OCI-LY7 (cell line): ENCODE results near the gene RHOT2. TPM values are rescaled to one million over a fixed set of nuclear protein-coding genes. Genes with fewer than 3 reads are reported as not detected.

Source experiments
- BruUV-seq: library from RNA; stranded (reverse); fragments of 400-500 nt; replicated peaks from 2 replicates; lab custom pipeline; 2021; lab: Mats Ljungman, UMichigan
- CTCF ChIA-PET: fragments of 300-600 bp; sonication (Branson Sonifier 250); formaldehyde crosslinking; loops from one replicate; lab custom pipeline; 2022; ENCODE audit warnings: antibody characterized with exemption; ENCODE audit not compliant: unreplicated experiment; lab: Charles Lee
- POLR2A ChIA-PET: fragments of 300-600 bp; sonication (Branson Sonifier 250); formaldehyde crosslinking; loops from one replicate; lab custom pipeline; 2022; ENCODE audit warnings: antibody characterized with exemption; lab: Charles Lee
- DNase-seq: peaks from one replicate; pipeline ENCODE4 v3.0.0-alpha.2; 2015; ENCODE audit warnings: low spot score
- H2AFZ ChIP-seq: fragments of 200-600 bp; sonication (generic), shearing (Covaris generic); 2 replicates; pipeline ENCODE4 v1.6.1; 2014; ENCODE audit warnings: mild to moderate bottlenecking, antibody characterized with exemption, low read length, moderate library complexity
- H3K27ac ChIP-seq: fragments of 200-600 bp; sonication (generic); 2 replicates; pipeline ENCODE4 v1.5.1; 2014; ENCODE audit warnings: mixed run types, low read depth, mild to moderate bottlenecking, moderate library complexity, low read length, inconsistent platforms; ENCODE audit not compliant: poor library complexity, severe bottlenecking
- H3K36me3 ChIP-seq: fragments of 200-600 bp; sonication (generic); 2 replicates; pipeline ENCODE4 v1.6.1; 2014; ENCODE audit warnings: mild to moderate bottlenecking, antibody characterized with exemption, low read length, moderate library complexity, mixed read lengths; ENCODE audit not compliant: insufficient read depth
- H3K4me1 ChIP-seq: fragments of 200-600 bp; sonication (generic); 2 replicates; pipeline ENCODE4 v1.5.1; 2014; ENCODE audit warnings: mild to moderate bottlenecking, low read length; ENCODE audit not compliant: insufficient read depth, poor library complexity, severe bottlenecking
- H3K4me2 ChIP-seq: fragments of 200-600 bp; sonication (generic); 2 replicates; pipeline ENCODE4 v1.6.1; 2014; ENCODE audit warnings: mild to moderate bottlenecking, low read length
- H3K4me3 ChIP-seq: fragments of 200-600 bp; sonication (generic); 2 replicates; pipeline ENCODE4 v1.5.1; 2014; ENCODE audit warnings: mild to moderate bottlenecking, low read depth, low read length; ENCODE audit not compliant: poor library complexity, severe bottlenecking
- H3K79me2 ChIP-seq: fragments of 200-600 bp; sonication (generic); 2 replicates; pipeline ENCODE4 v1.6.1; 2016; ENCODE audit warnings: low read depth, mild to moderate bottlenecking, low read length, moderate library complexity, mixed read lengths; ENCODE audit not compliant: insufficient read depth
- H3K9me2 ChIP-seq: fragments of 200-600 bp; sonication (generic); 2 replicates; pipeline ENCODE4 v1.6.1; 2016; ENCODE audit warnings: mild to moderate bottlenecking, low read length, mixed read lengths; ENCODE audit not compliant: insufficient read depth
- H3K9me3 ChIP-seq: fragments of 200-600 bp; sonication (generic); 2 replicates; pipeline ENCODE4 v1.6.1; 2014; ENCODE audit warnings: mild to moderate bottlenecking, mixed run types, low read length, mixed read lengths
- H4K20me1 ChIP-seq: fragments of 200-600 bp; sonication (generic); 2 replicates; pipeline ENCODE4 v1.6.1; 2014; ENCODE audit warnings: mild to moderate bottlenecking, antibody characterized with exemption, low read length, moderate library complexity, mixed read lengths; ENCODE audit not compliant: insufficient read depth
- EZH2phosphoT487 ChIP-seq: fragments of 200-600 bp; sonication (generic); IDR thresholded peaks from 2 replicates; pipeline ENCODE4 v1.6.1; 2018; ENCODE audit warnings: low read depth, borderline replicate concordance, mild to moderate bottlenecking, mixed run types, antibody characterized with exemption, low read length, moderate library complexity, mixed read lengths
- intact Hi-C: fragments of 100-400 bp; cut with micrococcal nuclease; formaldehyde crosslinking; loops from one replicate; pipeline ENCODE4 v1.10.0; 2022; ENCODE audit not compliant: unreplicated experiment
- total RNA-seq, 2 experiments: library from RNA; depleted of rRNA in 1 of 2; stranded (reverse); fragments of >200 nt in 1 of 2; shearing (Covaris generic) in 1 of 2; gene quantifications; 2 replicates each; pipeline ENCODE4 v1.2.3, GENCODE V29; 2014 to 2022
- TF ChIP-seq, protein P1 (sequence below): fragments of 200-600 bp; sonication (generic); conservative IDR thresholded peaks from 2 replicates; pipeline ENCODE4 v1.5.1; 2014; ENCODE audit warnings: mild to moderate bottlenecking, antibody characterized with exemption, low read length, moderate library complexity, mixed read lengths

Gene RHOT2
- total RNA-seq, 2 experiments from 2014 or later: 133 to 136 TPM

DNA sequence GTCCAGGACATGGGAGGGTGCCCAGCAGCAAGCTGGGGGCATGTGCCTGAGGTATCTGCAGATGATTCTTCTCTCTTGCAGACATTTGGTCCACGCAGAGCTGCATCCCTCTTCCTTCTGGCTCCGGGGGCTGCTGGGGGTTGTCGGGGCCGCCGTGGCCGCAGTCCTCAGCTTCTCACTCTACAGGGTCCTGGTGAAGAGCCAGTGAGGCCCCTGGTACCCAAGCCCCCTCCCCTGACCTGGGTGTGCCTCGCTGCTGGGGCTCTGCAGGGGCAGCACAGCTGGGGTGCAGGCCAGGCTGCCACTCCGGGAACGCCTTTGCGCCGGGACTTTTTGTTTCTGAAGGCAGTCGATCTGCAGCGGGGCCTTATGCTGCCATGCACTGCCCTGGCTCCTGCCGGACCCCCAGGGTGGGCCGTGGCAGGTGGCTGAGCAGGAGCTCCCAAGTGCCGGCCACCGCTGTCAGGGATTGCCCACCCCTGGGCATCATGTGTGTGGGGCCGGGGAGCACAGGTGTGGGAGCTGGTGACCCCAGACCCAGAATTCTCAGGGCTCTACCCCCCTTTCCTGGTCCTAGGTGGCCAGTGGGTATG lies 5.6 kb downstream of the RHOT2 start:
- Histone ChIP-seq H3K4me3 (no peak overlapping the region), H3K27ac (no peak overlapping the region), H2AFZ (no peak overlapping the region), H3K36me3 (peaks cover 45% of the 10 kb centered on the region), H3K79me2 (peaks cover 7% of the 10 kb centered on the region; the same call in 1 of the 2 replicates), H3K9me2 (no peaks in the 10 kb centered on the region), H3K4me1 (peaks cover 14% of the 10 kb centered on the region), H3K4me2 (no peak overlapping the region), H4K20me1 (no peaks in the 10 kb centered on the region; the same call in 1 of the 2 replicates), H3K9me3 (no peaks in the 10 kb centered on the region)
- ChIA-PET POLR2A (no interaction called here), CTCF (no interaction called here)
- TSS peak; percentile 83 for BruUV-seq
- intact Hi-C loops: no loop called here
- DNase-seq: no peak
- TF ChIP-seq, protein P1, sequence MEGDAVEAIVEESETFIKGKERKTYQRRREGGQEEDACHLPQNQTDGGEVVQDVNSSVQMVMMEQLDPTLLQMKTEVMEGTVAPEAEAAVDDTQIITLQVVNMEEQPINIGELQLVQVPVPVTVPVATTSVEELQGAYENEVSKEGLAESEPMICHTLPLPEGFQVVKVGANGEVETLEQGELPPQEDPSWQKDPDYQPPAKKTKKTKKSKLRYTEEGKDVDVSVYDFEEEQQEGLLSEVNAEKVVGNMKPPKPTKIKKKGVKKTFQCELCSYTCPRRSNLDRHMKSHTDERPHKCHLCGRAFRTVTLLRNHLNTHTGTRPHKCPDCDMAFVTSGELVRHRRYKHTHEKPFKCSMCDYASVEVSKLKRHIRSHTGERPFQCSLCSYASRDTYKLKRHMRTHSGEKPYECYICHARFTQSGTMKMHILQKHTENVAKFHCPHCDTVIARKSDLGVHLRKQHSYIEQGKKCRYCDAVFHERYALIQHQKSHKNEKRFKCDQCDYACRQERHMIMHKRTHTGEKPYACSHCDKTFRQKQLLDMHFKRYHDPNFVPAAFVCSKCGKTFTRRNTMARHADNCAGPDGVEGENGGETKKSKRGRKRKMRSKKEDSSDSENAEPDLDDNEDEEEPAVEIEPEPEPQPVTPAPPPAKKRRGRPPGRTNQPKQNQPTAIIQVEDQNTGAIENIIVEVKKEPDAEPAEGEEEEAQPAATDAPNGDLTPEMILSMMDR: no peak
- no peak for TF ChIP-seq EZH2phosphoT487

DNA sequence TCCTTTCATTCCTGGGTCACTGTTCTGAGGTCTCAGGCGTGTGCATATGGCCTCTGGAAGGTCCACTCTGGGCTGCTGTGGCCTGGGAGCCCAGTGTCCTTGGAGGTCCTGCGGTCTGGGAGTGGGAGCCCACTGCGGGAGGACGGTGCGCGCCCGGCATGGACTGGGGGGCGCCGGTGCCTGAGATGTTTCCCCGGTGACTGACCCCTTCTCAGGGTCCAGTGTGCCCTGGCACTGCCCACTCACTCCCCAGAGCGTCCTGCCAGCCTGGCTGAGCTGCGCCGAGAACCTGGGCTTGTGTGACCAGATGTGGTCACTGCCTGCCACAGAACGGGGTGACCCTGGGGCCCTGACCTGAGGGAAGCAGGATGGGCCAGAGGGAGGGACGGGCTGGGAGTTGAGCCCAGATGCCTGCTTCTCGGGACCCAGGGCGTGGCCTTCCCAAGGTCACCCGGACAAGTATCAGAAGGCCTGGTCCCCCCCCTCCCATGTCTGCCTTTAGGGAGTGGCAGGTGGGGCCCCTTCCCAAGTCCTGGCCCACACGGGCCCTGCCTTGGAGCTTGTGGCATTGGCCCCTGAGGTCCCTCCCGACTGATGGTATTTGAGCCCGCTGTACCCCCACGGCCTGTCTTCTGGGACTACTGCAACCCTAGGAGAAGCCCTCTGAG lies 6.4 kb downstream of the RHOT2 start:
- H3K4me3 ChIP-seq: no peak overlapping the region
- no peaks in the 10 kb centered on the region for H3K9me2 ChIP-seq
- H3K4me1 ChIP-seq: peaks cover 13% of the 10 kb centered on the region
- TF ChIP-seq EZH2phosphoT487: no peak
- TF ChIP-seq, protein P1: no peak
- intact Hi-C loops: no loop called here
- ChIA-PET CTCF (no interaction called here), POLR2A (no interaction called here)
- peaks cover 45% of the 10 kb centered on the region for H3K36me3 ChIP-seq
- no peak overlapping the region for H3K4me2 ChIP-seq
- no peaks in the 10 kb centered on the region for H3K79me2 ChIP-seq
- no peak overlapping the region for H2AFZ ChIP-seq
- no peak for DNase-seq
- H3K27ac ChIP-seq: no peak overlapping the region
- H4K20me1 ChIP-seq: no peaks in the 10 kb centered on the region; the same call in 1 of the 2 replicates
- no TSS peak for BruUV-seq
- no peaks in the 10 kb centered on the region for H3K9me3 ChIP-seq
